SJSA1 (cell line): ENCODE data around the gene MYL12A. TPM values are rescaled to one million over a fixed set of nuclear protein-coding genes. Genes with fewer than 3 reads are reported as not detected.
A peak's percentile ranks its signal among the peaks of the same experiment; 100 is the strongest.

ENCODE experiments used
- DNase-seq, 2 experiments: peaks; one replicate each; pipeline ENCODE4 v3.0.0-alpha.2; 2015 to 2020; ENCODE audit warnings: low spot score in 2 of 2, low read depth in 1 of 2
- H3K27ac ChIP-seq: fragments of 250-450 bp; sonication (Bioruptor Pico); 2 replicates; pipeline ENCODE4 v1.5.1; 2020; ENCODE audit warnings: mild to moderate bottlenecking, moderate library complexity
- H3K27me3 ChIP-seq: fragments of 250-450 bp; sonication (Bioruptor Pico); replicated peaks from 2 replicates; pipeline ENCODE4 v1.5.1; 2020; ENCODE audit warnings: mild to moderate bottlenecking, moderate library complexity
- H3K36me3 ChIP-seq: fragments of 250-450 bp; sonication (Bioruptor Pico); 2 replicates; pipeline ENCODE4 v1.5.1; 2020; ENCODE audit warnings: mild to moderate bottlenecking
- H3K4me1 ChIP-seq: fragments of 250-450 bp; sonication (Bioruptor Pico); replicated peaks from 2 replicates; pipeline ENCODE4 v1.6.1; 2021; ENCODE audit warnings: mild to moderate bottlenecking
- H3K4me3 ChIP-seq: fragments of 250-450 bp; sonication (Bioruptor Pico); 2 replicates; pipeline ENCODE4 v1.5.1; 2020; ENCODE audit warnings: mild to moderate bottlenecking
- H3K9me3 ChIP-seq: fragments of 250-450 bp; sonication (Bioruptor Pico); replicated peaks from 2 replicates; pipeline ENCODE4 v1.5.1; 2020; ENCODE audit warnings: mild to moderate bottlenecking
- total RNA-seq: library from RNA; depleted of rRNA; stranded (reverse); fragments of >200 nt; shearing (Covaris generic); gene quantifications from 2 replicates; pipeline ENCODE4 v1.2.3, GENCODE V29; 2014

Gene MYL12A
- total RNA-seq, 1 experiment from 2014 or later, result 1,642 TPM

DNA sequence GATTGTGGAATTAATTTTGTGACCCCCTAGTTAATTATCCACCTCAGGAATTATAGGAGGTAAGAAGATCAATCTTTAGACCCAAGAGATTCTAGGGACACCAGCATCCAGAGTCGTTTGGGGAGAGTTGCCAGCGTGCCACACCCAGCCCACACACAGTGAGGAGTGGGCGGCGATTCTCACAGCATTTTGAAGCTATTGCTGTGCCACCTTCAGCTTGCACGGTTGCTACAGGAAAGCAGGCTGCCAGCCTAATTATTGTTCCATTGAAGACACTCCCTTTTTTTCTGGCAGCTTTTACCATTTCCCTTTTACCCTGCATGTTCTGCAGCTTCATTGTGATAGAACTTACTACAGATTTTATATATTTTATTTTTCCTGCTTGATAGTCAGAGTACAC lies 13.1 kb upstream of the MYL12A start:
- no peaks in the 10 kb centered on the region for H3K36me3 ChIP-seq
- H3K4me1 ChIP-seq, result peaks cover 5% of the 10 kb centered on the region; the same call in 1 of the 2 replicates
- no peaks in the 10 kb centered on the region for H3K27me3 ChIP-seq
- no peaks in the 10 kb centered on the region for H3K9me3 ChIP-seq
- no peak for DNase-seq
- no peak overlapping the region for H3K27ac ChIP-seq
- no peak overlapping the region for H3K4me3 ChIP-seq

DNA sequence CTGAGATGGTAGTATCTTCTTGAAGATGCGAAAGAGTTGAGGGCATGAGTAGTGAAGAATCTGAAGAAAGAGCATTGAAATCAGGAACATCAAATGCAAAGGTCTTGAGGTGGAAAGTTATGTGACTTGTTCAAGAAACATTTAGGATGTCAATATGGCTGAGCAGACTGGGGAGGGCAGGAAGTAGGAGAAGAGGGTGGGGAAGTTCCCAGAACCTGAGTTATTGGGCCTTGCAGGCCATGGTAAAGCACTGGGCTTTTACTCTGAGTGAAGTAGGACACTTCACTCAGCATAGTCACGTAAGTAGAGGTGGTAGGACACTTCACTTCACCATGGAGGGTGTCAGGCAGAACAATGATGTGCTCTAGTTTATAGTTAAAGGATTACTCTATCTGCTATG lies 11.8 kb upstream of the MYL12A start:
- Histone ChIP-seq H3K4me3 (no peak overlapping the region), H3K27me3 (no peaks in the 10 kb centered on the region), H3K36me3 (no peaks in the 10 kb centered on the region), H3K4me1 (peaks cover 5% of the 10 kb centered on the region; the same call in 1 of the 2 replicates), H3K27ac (no peak overlapping the region), H3K9me3 (no peaks in the 10 kb centered on the region)
- DNase-seq, result no peak

DNA sequence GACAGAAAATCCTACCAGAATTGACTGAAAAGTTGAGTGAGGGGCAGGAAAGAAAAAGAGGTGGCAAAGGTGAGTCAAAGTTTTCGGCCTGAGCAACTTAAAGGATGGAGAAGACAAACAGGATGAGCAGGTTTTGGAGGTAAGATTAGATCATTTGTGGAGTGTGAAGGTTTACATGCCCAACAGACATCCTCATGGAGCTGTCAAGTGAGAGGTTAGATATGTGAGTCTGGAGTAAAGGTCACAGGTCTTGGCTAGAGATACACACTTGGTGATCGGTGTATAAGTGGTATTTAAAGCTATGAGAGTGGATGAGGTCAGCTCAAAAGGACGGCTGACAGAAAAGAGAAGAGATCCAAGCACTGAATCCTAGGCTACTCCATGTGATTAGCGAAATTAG lies 11.1 kb upstream of the MYL12A start:
- Histone ChIP-seq H3K27me3 (no peaks in the 10 kb centered on the region), H3K27ac (no peak overlapping the region), H3K9me3 (no peaks in the 10 kb centered on the region), H3K4me1 (peaks cover 5% of the 10 kb centered on the region; the same call in 1 of the 2 replicates), H3K36me3 (no peaks in the 10 kb centered on the region), H3K4me3 (no peak overlapping the region)
- no peak for DNase-seq

DNA sequence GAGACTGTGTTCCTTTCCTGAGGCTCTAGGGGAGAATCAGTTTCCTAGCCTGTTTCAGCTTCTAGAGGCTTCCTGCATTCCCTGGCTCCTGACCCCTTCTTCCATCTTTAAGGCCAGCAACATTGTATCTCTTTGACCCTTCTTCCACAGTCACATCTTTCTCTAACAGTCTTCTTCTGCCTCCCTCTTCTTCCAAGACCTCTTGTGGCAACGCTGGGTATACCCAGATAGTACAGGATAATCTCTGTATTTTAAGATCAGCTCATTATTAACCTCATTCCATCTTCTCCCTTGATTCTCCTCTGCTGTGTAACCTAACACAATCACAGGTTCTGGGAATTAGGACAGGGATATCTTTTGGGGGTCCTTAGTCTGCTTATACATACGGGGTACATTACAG lies 8.9 kb upstream of the MYL12A start:
- Histone ChIP-seq H3K27ac (no peak overlapping the region), H3K4me3 (no peak overlapping the region), H3K27me3 (no peaks in the 10 kb centered on the region), H3K9me3 (no peaks in the 10 kb centered on the region), H3K36me3 (no peaks in the 10 kb centered on the region), H3K4me1 (peaks cover 5% of the 10 kb centered on the region; the same call in 1 of the 2 replicates)
- DNase-seq, result no peak

DNA sequence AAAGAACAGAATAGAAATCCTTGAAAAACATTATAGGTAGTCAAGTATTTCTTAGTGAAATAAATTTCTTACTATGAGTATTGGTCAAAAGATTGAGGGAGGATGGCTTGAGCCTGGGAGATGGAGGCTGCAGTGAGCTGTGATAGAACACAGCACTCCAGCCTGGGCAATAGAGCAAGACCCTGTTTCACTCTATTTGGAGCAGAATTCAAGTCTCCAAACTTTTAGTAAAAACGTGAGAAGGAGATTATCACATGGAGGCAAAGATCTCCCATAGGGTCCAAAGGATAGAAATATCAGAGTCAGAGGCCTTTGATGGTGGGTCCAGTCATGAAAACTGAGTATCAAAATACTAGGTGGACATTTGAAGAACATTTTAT lies 2.4 kb upstream of the MYL12A start:
- Histone ChIP-seq H3K9me3 (no peaks in the 10 kb centered on the region), H3K4me1 (peaks cover 20% of the 10 kb centered on the region), H3K36me3 (peaks cover 26% of the 10 kb centered on the region), H3K27ac (no peak overlapping the region), H3K27me3 (no peaks in the 10 kb centered on the region), H3K4me3 (no peak overlapping the region)
- no peak for DNase-seq

DNA sequence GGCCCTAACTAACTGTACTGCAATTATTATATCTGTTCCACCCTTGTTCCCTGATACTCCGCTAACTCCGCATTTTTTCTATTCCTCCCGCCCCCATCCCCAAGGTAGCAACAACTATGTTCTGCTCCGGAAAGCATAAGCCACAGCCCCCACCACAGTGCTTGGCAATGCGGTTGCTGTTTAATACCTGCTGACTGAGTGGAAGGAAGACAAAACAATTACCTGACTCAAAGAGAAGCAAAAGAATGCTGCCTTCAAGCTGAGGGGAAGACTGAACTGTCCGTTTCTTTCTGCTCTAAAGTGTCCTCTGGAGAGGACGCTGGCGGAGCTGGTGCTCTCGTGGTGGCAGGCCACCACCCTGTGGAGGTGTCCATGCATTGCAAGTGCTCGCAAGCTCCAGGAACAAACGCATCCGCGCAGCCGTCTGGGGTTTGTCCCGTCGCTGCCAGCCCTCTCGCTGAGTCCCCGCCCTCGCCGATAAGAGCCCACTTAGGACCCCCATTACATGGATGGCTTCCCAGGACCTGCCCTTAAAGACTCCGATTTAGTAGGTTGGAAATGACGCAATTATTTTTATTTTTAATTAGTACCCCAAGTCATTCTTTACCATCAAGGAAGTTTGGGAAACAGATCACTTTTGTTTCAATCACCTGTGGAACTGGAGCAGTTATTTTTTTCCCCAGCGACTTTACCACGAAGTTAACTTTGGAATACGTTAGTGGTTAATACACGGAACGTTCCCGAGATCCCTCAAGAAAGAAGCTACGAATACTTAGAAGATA lies 1.6 kb upstream of the MYL12A start:
- Histone ChIP-seq H3K4me1 (peaks cover 26% of the 10 kb centered on the region), H3K9me3 (no peaks in the 10 kb centered on the region), H3K27ac (no peak overlapping the region), H3K36me3 (peaks cover 30% of the 10 kb centered on the region), H3K27me3 (no peaks in the 10 kb centered on the region), H3K4me3 (peak overlapping the region; percentile 5; the same call in 1 of the 2 replicates)
- peak; percentile 74 to 88 for DNase-seq

DNA sequence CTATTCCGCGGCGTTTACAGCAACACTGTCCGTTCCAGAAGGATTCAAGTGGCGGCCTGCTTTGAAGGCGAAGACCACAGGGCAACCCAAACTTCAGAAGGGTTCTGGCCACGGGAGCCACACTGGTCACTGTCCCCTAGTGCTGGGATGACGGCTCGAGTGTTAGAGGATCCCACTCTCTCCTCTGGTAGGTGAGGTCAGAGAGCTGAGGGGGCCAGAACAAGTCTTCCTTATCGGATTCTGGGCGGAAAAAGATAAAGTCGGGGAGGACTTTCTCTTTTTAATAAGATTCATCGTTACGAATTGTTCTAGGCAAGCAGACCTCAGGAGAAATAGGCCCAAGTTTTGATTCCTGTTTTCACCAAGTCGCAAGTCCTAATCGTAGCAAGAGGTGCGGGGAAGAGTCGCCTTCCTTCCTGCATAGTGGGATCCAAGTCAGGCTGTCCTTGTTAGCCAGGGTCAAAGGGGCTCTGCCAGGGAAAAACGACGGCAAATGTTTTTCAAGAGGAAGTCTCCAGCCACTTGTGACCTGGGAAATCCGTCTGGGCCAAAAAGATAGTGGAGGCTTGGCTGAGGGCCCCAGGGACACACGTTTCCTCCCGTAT lies 864 bp upstream of the MYL12A start:
- Histone ChIP-seq H3K27me3 (no peaks in the 10 kb centered on the region), H3K36me3 (peaks cover 30% of the 10 kb centered on the region), H3K4me1 (peaks cover 33% of the 10 kb centered on the region), H3K27ac (peak overlapping the region; percentile 99), H3K4me3 (peak overlapping the region; percentile 89), H3K9me3 (no peaks in the 10 kb centered on the region)
- peak in 1 of 2 experiments; percentile 35 for DNase-seq

DNA sequence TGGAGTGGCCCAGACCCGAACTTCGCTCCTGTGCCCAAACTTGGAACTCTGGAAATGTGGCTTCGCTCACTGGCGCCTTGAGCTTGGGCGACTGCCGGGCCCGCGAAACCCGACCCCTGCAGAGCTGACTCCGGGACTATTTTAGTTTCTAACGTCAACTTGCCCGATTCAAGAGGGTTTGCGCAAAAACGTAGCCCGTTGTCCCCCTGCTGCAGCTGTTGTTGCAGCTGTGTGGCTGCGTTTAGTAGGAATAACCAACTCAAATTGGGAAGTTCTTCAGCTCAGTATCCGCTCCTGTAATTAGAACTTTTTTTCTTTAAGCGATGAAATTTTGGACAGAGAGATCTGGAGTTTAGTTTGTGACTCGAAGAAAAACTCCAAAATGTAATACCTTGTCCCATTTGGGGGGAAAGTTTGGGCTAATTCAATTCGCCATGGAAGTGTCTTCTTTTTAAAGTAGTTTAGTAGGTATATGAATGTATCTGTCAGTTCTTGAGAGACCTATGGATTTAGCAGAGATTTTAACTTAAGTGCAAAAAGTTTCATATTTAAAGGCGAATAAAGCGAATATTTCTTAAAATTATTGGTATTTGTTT lies 559 bp downstream of the MYL12A start:
- Histone ChIP-seq H3K36me3 (peaks cover 38% of the 10 kb centered on the region), H3K4me3 (peak overlapping the region; percentile 89), H3K9me3 (no peaks in the 10 kb centered on the region), H3K27ac (peak overlapping the region; percentile 99), H3K4me1 (peaks cover 48% of the 10 kb centered on the region), H3K27me3 (no peaks in the 10 kb centered on the region)
- no peak for DNase-seq

DNA sequence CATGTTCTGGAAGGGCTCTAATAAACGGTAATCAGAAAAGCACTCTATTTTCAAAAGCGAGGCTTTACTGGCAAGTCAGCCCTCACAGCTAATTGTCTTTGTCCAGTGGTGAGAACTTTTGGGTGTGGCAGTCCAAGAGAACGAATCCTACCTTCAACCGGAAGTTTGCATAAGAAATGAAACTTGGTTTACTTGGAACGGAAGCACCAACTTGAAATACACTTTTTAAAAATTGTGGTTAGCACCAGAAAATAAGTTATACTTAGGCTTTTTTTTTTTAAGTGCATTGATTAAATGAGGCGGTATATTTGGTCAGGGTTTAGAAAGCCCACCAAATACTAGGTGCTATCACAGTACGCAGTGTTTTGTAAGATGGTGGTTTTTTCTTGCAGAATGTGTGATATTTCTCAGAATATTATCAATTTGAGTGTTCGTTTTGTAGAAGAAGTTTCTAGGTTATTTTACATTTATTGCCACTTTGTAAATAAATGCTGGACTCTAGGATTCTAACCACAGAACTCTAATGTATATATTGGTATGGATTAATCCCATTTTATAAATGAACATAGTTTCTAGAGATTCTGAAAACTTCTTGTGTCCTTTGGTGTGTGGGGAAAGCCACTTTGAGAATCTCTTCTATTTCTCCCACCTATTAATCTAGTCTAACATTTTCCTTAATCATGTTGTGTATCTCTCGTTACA lies 1.2 kb downstream of the MYL12A start:
- Histone ChIP-seq H3K4me1 (peaks cover 54% of the 10 kb centered on the region), H3K9me3 (no peaks in the 10 kb centered on the region), H3K36me3 (peaks cover 45% of the 10 kb centered on the region), H3K4me3 (peak overlapping the region; percentile 89), H3K27ac (peak overlapping the region; percentile 99), H3K27me3 (no peaks in the 10 kb centered on the region)
- DNase-seq, result peak in 1 of 2 experiments; percentile 66

DNA sequence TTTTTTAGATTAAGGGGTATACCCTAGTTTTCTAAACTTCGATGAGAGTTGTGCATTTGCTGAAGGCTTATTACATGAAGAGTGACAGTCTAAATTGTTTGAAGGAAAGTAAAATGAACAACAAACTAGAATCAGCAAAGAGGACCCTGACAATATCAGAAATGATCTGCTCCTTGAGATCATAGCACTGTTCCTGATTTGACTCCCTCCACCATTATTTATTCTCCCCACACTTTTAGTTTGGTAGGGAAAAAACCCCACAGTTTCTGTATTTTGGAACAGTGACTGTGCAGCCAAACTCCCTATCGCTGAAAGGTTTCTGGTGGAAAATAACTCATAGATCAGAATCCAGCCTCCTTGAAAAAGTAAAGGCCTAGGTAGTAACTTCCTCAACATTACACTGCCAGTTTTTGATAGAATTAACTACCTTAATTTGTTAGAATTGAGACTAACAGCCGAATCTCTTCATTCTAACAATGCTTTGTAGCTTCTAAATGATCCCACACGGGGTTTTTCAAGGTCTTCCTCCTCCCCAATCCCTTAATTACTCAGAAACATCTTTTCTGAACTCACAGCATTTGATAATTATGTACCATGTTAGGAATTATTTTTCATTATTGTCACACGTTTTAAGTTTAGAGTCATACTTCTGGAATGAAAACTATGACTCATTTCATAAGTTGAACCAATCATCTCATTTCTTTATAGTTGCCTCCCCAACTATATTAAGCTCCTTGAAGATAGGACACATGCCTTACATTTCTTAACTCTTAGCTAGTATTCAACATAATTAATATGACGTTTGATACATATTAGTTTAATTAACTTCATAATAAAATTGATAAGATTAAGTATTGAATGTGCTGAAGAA lies 2.9 kb downstream of the MYL12A start:
- peak in 1 of 2 experiments; percentile 81 for DNase-seq
- peak overlapping the region; percentile 99 for H3K27ac ChIP-seq
- H3K4me1 ChIP-seq, result peaks cover 71% of the 10 kb centered on the region
- H3K36me3 ChIP-seq, result peaks cover 61% of the 10 kb centered on the region
- H3K27me3 ChIP-seq, result no peaks in the 10 kb centered on the region
- peak overlapping the region; percentile 89 for H3K4me3 ChIP-seq
- H3K9me3 ChIP-seq, result no peaks in the 10 kb centered on the region

DNA sequence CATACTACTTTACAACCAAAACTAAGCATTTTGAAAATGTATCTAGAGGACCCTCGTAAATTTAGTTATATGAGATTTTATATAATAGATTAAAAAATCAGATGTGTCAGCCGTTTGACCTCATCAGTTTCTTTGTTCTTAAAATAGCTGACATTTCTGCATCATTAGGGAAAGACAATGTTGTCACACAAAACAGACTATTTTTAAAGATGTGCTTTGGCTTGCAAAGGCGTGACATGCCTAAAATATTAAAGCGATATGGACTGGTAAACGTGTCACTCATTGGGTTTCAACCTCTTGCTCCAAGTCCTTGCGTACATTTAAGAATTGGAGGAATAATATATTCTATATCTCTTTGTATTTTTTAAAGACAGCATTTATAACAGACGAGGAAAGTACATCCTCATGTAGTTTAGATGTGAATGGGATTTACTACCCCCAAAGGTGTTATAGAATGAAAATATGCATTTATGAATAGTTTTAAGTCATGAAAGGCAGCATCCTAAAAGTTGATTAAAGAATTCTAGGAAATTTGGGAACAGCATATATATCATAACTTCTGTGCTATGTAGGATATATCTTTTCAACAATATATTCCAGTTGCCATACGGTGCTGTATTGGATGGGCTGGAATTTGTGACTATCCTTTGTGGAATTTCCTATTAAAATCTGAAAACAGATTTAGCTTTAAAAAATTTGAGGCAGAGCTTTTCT lies 3.8 kb downstream of the MYL12A start:
- Histone ChIP-seq H3K4me3 (peak overlapping the region; percentile 1; the same call in 1 of the 2 replicates), H3K9me3 (no peaks in the 10 kb centered on the region), H3K36me3 (peaks cover 71% of the 10 kb centered on the region), H3K4me1 (peaks cover 71% of the 10 kb centered on the region), H3K27me3 (no peaks in the 10 kb centered on the region), H3K27ac (peak overlapping the region; percentile 99)
- DNase-seq, result peak in 1 of 2 experiments; percentile 64

DNA sequence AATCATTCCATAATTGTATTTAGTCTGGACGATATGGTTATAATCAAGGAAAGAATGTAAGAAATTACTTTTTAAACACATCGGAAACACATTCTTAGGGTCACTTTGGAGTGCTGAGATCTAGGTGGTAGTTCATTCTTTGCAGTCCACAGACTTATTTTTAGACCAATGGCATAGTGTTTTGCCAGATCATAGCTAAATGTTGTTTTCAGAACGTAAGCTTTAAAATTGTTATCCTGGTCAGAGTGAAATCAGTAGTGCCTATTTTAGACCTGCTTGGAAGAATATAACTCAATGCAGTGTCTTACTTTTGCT lies 4.3 kb downstream of the MYL12A start:
- Histone ChIP-seq H3K27ac (peak overlapping the region; percentile 99), H3K9me3 (no peaks in the 10 kb centered on the region), H3K4me1 (peaks cover 70% of the 10 kb centered on the region), H3K36me3 (peaks cover 75% of the 10 kb centered on the region), H3K27me3 (no peaks in the 10 kb centered on the region), H3K4me3 (no peak overlapping the region)
- DNase-seq, result peak in 1 of 2 experiments; percentile 77
